ENCODE measurements around the gene ARSA.
A peak's percentile ranks its signal among the peaks of the same experiment; 100 is the strongest.
"Not testable (repeated sequence)": the region's sequence is repeated elsewhere in the genome, so short reads cannot be mapped to it uniquely, and the experiment has no call there.

ARSA gene

DNA sequence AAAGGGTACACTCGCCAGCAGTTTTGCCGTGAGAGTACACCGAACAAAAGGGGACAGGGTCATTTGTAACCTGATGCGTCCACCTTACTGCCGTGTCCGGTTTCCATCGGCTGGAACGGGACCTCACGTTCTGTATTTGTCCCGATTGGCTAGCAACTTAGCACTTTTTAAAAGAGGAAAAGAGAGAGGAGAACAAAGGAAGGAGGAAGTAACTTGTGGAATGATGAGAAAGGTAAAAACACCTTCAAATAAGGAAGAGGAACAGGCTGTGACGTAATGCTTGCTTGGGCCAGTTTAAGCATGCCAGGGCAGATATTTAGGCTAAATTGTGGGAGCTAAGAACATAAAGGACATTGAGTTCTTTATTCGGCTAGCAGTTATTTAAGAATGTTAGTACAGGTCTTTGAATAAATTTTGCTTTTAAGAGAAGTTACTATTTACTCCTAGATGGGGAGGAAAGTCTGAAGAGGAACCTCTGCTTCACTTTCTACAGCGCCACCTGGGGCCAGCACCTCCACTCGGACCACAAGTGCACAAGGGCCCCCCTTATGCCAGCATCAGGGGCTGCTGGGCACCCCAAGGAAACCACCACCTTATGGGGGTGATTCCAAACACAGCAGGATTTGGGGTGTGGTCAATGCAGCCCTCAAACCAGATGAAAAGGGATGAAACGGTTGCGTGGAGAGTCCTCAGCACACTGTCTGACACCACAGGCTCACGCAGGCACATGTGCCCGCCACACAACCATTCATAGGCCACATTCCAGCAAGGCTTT, 5.8 kb downstream of the ARSA start:
- DNase-seq (ENCODE audit: low spot score), result no peak

GRCh38 chr22:50621356-50621880, 6.5 kb downstream of the ARSA start:
- no peak for DNase-seq (ENCODE audit: low spot score)

DNA sequence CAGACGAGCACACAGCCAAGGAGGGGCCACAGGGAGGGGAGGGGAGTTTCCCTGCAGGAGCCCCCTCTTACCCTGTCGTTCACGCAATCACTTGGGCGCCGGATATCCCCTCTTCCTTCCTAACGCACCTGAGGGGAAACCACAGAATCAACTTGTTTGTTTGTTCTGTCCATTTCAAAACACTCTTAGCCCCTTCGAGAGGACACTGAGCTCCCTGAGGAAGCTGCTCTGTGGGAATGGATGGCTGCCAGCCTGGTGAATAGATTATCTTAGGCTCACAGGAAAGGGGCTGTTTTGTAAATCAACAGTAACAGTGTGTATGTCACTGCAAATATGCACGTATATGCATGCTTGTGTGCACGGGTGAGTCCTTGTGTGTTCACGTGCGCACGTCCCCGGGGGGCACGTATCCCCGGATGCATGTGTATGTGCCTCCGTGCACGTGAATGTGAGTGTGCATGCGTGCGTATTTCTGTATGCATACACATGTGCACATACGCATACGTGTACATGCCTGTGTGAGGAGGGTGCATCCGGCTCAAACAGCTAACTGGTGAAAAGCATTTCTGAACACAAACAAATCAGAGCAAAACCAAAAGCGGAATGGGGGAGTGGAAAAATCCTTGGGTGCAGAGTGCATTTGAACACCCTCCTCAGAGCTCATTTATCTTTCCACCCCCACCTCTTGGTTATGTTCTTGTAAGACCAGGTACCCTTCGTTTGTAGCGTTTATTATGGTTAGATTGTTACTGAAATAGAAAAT, 7.2 kb downstream of the ARSA start:
- peak; percentile 73 for DNase-seq (ENCODE audit: low spot score)

- not testable (repeated sequence) for DNase-seq (ENCODE audit: low spot score)
Measured at GRCh38 chr22:50614296-50614695, 13.7 kb downstream of the ARSA start.

- DNase-seq (ENCODE audit: low spot score), result no peak
Measured at GRCh38 chr22:50613291-50613981, 14.5 kb downstream of the ARSA start.

GRCh38 chr22:50612528-50613221, 15.3 kb downstream of the ARSA start:
- no peak for DNase-seq (ENCODE audit: low spot score)

- DNase-seq (ENCODE audit: low spot score), result no peak
Measured at GRCh38 chr22:50612168-50612527, 15.8 kb downstream of the ARSA start.

DNA sequence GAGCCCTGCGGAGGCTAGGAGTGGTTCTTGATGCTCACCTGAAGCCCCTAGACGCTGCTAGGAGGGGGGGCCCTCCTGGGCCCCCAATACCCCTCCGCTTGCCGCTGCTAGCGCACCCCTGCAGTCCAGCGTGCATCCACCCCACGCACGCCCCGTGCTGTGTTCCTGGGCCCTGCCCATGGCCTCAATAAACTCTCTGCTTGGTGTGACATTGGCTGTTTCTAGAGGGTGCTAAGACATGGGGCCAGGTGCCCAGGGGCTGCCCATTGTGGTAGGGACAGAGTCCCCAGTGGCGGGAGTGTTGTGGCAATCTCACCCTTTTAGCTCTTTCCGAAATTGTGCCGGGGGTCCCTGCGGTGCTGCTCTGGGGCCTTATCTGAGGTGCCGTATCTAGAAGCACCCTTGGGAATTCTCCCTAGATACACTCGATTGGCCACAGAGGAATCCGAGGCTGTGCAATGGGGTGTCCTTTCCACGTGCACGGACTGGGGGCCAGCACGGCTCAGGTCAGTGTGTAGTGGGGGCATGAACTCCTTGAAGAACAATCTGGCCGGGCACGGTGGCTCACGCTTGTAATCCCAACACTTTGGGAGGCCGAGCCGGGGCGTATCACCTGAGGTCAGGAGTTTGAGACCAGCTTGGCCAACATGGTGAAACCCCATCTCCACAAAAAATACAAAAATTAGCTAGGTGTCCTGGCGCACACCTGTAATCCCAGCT, 16.5 kb downstream of the ARSA start:
- DNase-seq (ENCODE audit: low spot score), result no peak

GRCh38 chr22:50610581-50610980, 17.4 kb downstream of the ARSA start:
- DNase-seq (ENCODE audit: low spot score), result no peak

DNA sequence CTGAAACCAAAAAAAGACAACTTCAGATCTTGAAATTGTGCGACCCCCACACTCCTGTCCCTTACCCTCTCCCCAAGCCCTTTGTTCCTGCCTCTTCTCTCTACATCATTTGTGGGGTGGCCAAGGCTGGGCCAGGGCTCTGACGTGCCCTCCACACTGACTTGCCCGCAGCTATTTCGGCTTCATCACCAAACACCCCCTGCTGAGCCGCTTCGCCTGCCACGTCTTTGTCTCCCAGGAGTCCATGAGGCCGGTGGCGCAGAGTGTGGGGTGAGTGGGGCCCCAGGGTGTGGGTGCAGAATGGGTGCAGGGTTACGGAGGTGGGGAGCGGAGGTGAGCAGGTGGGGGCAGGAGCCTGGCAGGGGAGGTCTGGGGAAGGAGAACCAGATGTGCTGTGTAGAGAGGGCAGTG, 17.9 kb downstream of the ARSA start:
- DNase-seq (ENCODE audit: low spot score), result no peak

DNA sequence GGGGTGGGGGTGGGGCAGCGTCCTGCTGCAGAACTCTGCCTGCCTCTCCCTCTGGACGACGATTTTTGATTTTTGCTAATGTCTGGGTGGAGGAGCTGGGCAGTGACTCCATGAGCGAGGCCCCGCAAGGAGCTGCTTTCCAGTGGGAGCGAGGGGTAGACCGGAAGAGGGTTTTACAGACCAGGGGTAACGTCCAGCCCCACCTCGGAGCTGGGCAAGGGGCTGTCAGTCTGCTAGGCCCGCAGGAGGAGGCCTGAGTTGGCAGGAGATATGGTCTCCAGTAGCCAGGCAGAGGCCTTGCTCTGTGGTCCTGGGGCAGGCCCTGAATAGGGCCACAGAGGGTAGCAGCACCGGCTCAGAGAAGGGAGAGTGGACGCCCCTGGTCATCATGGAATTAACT, 18.4 kb downstream of the ARSA start:
- no peak for DNase-seq (ENCODE audit: low spot score)

DNA sequence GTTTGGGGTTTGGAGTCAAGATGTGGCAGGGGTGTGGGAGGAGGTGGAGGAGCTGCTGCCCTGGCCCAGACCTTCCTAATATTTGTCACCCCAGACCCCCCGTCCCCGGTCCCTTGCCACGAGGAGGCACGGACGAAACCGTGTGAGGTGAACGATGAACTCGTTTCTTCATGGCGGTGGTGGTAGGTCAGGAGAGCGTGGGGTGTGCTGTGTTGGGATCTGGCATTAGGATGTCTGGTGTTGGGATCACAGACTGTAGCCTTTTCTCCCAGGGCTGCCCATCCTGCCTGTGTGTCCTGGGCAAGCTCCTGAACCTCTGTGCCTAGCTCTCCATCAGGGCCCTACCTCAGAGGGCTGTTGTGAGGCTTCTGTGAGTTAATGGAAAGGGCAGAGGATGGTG, 19.0 kb downstream of the ARSA start:
- no peak for DNase-seq (ENCODE audit: low spot score)

- DNase-seq (ENCODE audit: low spot score), result not testable (repeated sequence)
Measured at GRCh38 chr22:50608058-50608840, 19.7 kb downstream of the ARSA start.

DNA sequence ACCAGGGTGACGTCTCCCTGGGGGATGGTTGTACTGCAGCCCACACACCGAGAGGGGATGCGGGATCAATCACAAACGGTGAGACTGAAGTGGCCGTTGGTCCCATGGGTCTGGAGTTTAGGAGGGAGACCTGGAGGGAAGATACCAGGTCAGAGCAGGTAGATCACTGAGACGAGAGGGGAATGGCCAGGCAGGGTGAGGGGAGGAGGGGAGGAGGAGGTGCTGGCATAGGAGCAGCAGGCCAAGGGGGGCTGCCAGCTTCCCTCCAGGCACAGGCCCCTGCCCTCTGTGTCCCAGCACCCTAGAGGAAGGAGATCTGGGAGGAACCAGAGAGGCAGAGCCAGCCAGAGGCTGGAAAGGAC, 20.3 kb downstream of the ARSA start:
- no peak for DNase-seq (ENCODE audit: low spot score)

DNA sequence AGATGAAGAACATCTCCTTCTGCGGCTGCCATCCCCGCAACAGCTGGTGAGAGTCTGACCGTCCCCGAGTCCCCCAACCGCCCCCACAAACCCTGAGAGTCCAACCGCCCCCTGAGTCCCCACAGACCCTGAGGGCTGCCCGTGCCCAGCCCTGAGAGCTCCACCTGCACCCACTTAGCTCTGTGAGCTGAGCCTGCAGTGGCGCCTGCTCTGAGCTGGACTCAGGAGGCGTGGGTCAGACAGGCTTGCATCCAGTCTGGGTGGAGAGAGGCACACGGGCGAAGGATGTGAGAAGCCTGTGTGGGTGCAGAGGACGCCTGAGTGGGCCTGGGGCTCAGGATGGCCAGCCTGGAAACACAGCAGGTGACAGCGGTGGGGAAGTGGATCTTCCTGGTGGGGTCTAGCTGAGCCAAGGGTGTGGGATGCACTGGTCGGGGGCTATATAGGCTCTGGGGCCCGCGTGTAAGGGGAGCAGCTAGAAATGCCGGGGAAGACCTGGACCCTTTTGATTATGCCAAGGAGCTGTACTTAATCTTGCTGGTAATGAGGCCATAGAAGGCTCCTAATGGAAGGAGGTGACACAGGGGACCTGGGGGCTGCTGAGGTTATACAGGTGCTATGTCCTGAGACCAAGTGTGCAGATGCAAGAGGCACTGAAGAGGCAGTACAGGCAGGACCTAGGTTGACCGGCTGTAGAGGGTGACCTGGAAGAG, 20.9 kb downstream of the ARSA start:
- no peak for DNase-seq (ENCODE audit: low spot score)

GRCh38 chr22:50606165-50606945, 21.6 kb downstream of the ARSA start:
- DNase-seq (ENCODE audit: low spot score), result no peak

GRCh38 chr22:50605613-50606074, 22.3 kb downstream of the ARSA start:
- DNase-seq (ENCODE audit: low spot score), result no peak

DNA sequence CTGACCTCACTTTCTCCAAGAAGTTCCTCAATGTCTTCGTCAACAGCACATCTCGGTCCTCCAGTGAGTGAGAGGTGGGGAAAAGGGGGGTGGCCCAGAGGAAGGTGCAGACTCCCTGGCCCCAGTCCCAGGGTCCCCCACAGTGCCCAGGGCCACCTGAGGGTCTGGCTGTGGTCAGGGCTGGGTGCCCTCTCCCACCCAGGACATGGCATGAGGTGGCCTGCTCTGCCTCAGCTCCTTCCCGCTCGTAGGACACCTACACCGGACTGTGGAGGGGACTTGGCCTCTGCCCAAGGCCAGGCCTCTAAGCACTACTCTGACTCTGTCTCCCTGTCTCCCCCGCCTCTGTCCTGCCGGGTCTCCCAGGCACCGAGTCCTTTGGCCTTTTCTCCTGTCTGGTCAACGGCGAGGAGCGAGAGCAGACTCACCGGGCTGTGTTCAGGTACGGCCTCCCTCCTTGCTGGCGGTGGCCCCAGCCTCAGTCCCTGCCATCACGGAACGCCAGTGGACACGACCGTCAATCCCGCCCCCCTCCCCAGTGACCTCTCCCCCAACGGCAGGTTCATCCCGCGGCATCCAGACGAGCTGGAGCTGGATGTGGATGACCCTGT, 22.8 kb downstream of the ARSA start:
- DNase-seq (ENCODE audit: low spot score), result no peak

All from globus pallidus (tissue), 1 donor.